Stimulated activated CD4-positive, alpha-beta T cell treated with anti-CD3 and anti-CD28 coated beads, Interleukin-15, amount 100 ng/mL, for 48 hours (primary cell): ENCODE data around the gene PODNL1.
A peak's percentile ranks its signal among the peaks of the same experiment; 100 is the strongest.
"Not testable (repeated sequence)": the region's sequence is repeated elsewhere in the genome, so short reads cannot be mapped to it uniquely, and the experiment has no call there.

ENCODE experiments used
- DNase-seq, 2 donors: peaks; one replicate each; pipeline ENCODE4 v3.0.0-alpha.2; 2020; ENCODE audit warnings: low read depth in 2 of 2

The PODNL1 gene

DNA sequence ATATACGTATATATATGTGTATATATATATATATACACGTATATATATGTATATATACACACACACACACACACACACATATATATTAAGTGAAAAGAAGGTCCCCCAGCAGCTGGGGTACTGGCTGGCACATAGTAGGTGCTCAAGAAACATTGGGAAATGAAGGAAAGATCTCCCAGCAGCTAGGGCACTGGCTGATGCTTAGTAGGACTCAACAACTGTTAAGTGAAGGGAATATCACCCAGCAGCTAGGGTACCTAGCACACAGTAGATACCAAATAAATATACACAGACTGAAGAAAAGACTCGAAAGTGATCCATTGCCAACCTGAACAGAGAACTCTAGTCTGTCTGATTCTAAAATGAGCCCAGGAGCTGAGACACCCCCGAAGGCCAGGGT, 12.2 kb downstream of the PODNL1 start:
- no peak for DNase-seq

DNA sequence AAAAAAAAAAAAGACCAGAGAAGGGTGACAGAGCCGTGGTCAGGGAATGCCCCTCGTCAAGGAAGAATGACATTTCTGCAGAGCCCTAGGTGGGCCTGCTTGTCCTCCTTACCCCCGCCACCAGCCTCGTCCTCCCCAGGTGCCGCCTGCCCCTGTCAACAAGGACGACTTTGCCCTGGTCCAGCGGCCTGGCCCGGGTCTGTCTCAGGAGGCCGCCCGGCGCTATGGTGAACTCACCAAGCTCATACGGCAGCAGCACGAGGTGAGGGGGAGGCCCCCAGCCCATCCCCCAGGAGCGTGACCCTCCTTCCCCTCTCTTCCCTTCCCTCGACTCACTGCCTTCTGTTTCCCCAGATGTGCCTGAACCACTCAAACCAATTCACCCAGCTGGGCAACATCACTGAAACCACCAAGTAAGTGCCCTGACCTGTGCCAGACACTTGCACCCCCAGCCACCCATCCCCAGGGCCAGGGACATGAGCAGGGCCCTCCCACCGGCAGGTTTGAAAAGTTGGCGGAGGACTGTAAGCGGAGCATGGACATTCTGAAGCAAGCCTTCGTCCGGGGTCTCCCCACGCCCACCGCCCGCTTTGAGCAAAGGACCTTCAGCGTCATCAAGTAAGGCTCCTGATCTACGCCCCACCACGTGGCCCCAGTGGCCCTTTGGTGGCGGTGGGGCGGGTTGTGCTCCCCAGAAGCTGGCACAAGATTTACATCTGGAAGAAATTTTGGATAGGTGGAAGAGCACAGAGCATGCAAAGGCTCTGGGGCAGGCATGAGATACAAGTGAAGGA, 14.8 kb downstream of the PODNL1 start:
- DNase-seq = no peak

DNA sequence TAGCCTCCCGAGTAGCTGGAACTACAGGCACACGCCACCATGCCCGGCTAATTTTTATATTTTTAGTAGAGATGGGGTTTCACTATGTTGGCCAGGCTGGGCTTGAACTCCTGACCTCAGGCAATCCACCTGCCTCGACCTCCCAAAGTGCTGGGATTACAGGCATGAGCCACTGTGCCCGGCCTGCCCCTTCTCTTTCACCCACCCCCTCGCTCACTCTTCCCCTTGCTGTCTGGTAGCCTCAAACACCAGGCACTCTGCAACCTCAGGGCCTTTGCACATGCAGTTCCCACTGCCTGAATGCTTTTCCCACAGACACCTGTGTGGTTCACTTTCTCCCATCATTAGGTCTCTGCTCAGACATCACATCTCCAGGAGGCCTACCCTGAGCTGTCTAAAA, 16.1 kb downstream of the PODNL1 start:
- not testable (repeated sequence) for DNase-seq

DNA sequence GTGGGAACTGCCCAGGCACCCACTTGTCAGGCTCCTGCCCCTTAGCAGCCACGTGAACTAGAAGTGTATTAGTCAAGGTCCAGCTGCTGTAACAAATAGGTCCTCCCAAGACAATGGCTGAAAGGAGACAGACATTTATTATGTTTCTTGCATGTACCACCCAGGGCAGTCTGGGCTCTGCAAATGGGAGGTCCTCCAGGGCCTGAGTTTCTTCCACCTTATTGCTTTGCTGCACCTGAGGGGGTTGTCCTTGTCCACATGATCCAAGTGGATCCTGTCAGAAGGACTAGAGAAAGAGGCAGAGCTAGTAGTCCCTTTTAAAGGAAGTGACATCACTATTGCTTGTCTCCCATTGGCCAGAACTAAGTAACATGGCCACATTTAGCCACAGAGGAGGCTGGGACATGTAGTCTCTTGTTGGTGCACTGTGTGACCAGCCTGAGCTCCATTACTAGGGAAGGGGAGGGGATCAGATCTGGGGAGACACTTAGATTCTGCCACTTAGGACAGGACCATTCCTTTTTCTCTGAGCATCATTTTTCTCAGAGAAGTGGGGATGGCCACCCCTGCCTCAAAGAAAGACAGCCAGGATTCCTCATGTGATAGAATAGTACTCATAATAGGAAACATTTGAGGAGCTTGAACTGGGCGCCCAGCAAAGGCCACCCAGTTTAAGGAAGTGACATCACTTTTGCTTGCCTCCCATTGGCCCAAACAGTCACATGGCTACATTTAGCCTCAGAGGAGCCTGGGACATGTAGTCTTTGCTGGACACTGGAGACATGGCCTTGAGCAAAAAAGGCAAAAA, 17.1 kb downstream of the PODNL1 start:
- peak in 1 of 2 donors; percentile 28 for DNase-seq

- DNase-seq = no peak
Measured at GRCh38 chr19:13920524-13920923, 17.7 kb downstream of the PODNL1 start.

DNA sequence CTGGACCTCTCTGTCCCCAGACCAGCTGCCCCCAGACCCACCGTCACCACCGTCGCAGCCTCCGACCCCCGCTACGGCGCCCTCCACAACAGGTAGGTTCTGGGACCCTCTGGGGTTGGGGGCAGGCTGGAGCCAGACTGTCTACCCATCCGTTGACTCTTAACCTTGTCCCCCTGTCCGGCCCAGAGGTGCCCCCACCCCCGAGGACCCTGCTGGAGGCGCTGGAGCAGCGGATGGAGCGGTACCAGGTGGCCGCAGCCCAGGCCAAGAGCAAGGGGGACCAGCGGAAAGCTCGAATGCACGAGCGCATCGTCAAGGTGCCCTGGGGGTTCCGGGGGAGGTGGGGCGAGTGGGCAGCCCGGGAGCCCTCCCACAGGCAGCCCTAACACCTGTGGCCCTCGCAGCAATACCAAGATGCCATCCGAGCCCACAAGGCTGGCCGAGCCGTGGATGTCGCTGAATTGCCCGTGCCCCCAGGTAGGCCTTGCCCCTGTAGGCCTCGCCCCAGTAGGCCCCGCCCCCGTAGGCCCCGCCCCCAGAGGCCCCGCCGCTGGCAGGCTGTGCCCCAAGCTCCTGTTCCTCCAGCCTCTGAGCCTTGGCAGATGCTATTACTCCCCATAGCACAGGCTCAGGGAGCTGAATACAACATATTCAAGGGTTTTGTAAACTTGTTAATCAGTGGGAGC, 19.3 kb downstream of the PODNL1 start:
- no peak for DNase-seq

GRCh38 chr19:13917888-13918406, 20.3 kb downstream of the PODNL1 start:
- no peak for DNase-seq

- DNase-seq = no peak
Measured at GRCh38 chr19:13914777-13915176, 23.4 kb downstream of the PODNL1 start.

GRCh38 chr19:13913352-13913751, 24.9 kb downstream of the PODNL1 start:
- no peak for DNase-seq

DNA sequence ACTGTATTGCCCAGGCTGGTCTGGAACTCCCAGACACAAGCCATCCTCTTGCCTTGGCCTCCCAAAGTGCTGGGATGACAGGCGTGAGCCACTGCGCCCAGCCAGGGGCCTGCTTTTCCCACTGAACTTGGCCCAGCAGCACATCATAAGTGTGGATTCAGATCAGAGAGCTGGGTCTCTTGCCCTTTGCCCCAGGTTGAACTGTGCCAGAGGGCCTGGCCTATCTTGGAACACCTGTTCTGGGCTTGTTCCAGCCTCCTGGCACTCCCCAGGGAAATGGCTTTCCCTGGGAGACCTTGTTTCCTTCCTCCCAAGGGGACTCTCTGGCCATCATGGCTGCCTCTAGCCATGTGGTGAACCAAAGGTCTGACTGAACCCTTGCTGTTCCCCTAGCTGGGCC, 28.8 kb downstream of the PODNL1 start:
- DNase-seq = no peak

DNA sequence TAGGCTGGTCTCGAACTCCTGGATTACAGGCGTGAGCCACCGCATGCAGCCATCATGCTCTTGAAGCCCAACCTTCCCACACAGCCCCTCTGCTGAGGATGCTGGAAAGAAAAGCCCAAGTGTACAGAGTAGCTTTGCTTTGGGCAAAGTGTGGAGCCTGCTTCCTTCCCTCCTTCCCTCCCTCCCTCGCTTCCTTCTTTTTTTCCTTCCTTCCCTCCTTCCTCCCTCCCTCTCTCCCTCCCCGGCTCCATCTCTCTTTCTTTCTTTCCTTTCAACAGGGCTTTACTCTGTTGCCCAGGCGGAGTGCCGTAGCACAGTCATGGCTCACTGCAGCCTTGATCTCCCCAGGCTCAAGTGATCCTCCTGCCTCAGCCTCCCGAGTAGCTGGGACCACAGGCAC, 29.5 kb downstream of the PODNL1 start:
- no peak for DNase-seq

- DNase-seq = no peak
Measured at GRCh38 chr19:13906910-13907309, 31.3 kb downstream of the PODNL1 start.

- peak in 1 of 2 donors; percentile 15 for DNase-seq
Measured at GRCh38 chr19:13906521-13906904, 31.7 kb downstream of the PODNL1 start.

DNA sequence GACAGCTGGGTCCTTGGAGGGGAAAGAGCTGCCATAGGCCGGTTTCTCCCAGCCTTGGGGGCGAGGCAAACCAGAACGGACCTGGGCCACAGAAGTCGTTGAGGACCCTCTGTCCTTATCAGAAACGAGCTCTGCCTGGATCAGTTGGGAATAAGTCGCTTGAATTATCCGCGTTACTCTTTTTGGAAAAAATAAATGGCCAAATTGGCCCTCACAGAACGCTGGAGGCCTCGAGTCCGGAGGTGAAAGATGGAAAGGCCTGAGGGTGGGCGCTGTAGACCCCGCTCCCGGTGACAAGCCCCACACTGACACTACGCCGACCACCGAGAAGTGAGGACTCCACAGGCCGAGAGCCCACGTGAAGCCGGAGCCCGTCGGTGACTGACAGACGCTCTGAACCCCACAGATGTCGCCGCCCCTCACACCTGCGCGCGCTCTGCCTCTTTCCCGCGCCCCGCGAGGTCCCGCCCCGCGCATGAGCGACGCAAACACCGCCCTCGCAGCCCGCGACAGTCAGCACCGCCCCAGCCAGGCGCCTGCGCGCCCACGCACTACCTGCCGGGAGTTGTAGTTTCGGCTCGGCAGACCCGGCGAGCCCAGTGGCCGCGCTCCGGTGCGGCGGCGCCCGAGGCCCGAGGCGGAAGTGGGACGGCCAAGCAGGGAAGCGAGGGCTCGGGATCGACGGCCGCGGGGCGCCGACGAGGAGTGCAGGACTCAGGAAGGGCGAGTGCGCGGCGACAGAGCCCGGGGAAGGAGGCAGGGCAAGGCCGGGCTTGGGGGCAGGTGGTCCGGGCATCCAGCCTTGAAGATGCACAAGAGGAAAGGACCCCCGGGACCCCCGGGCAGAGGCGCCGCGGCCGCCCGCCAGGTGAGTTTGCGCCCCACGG, 32.3 kb downstream of the PODNL1 start, which contains the start of the genes BRME1 and CC2D1A:
BRME1 (minus strand) TSS at position 484 of the 887 bp plus-strand sequence. CDS start 1,225 bp downstream, outside the sequence.
CC2D1A (plus strand) TSS at position 568 of the 887 bp plus-strand sequence; CDS start at position 809, 241 bp downstream.
- peak; percentile 93 to 97 for DNase-seq

GRCh38 chr19:13902993-13903555, 35.1 kb downstream of the PODNL1 start:
- no peak for DNase-seq

GRCh38 chr19:13899912-13900584, 38.2 kb downstream of the PODNL1 start:
- DNase-seq = no peak

- no peak for DNase-seq
Measured at GRCh38 chr19:13899393-13899792, 38.8 kb downstream of the PODNL1 start.

GRCh38 chr19:13896227-13896626, 42.0 kb downstream of the PODNL1 start:
- DNase-seq = no peak

DNA sequence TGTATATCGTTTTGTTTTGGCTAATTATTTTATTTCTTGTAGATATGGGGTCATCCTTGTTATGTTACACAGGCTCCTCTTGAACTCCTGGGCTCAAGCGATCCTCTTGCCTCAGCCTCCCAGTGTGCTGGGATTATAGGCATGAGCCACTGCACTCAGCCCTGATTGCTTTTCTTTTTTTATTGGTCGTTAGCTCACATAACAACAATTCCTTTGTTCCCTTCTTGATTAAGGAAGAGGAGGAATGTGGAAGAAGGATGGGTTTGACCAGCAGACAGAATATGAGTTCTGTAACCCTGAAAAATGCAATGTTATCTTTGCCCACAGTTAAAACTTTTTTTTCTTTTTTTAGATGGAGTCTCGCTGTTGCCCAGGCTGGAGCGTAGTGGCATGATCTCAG, 43.7 kb downstream of the PODNL1 start:
- no peak for DNase-seq

- DNase-seq = no peak
Measured at GRCh38 chr19:13892870-13893269, 45.3 kb downstream of the PODNL1 start.
